Skeletal muscle cell (primary cell): ENCODE data around the gene IFT25.
"Not testable (repeated sequence)": the region's sequence is repeated elsewhere in the genome, so short reads cannot be mapped to it uniquely, and the experiment has no call there.

Source experiments
- DNase-seq: peaks from one replicate; pipeline ENCODE4 v3.0.0-alpha.2; 2010; ENCODE audit warnings: low read depth
- H3K4me3 ChIP-seq: 2 replicates; pipeline ENCODE4 v1.5.1; 2011; ENCODE audit warnings: low read depth, mild to moderate bottlenecking, control low read depth, low read length, moderate library complexity

The IFT25 gene

GRCh38 chr1:53892911-53893310, 52.6 kb downstream of the IFT25 start:
- no peak for DNase-seq
- no peak overlapping the region for H3K4me3 ChIP-seq

GRCh38 chr1:53891678-53892077, 53.8 kb downstream of the IFT25 start:
- H3K4me3 ChIP-seq: no peak overlapping the region
- DNase-seq: no peak

- H3K4me3 ChIP-seq: no peak overlapping the region
- DNase-seq: no peak
These were observed 54.5 kb downstream of the IFT25 start for GRCh38 chr1:53891018-53891417.

GRCh38 chr1:53890522-53890941, 55.0 kb downstream of the IFT25 start:
- peak overlapping the region; percentile 77 for H3K4me3 ChIP-seq
- no peak for DNase-seq

- H3K4me3 ChIP-seq: peak within 1 kb of the TSS; percentile 77
- DNase-seq: peak; percentile 76
These were observed 55.9 kb downstream of the IFT25 start, which contains the start of gene YIPF1 for GRCh38 chr1:53889304-53890298. Gene YIPF1, minus strand, starts transcription at chr1:53889797. Its CDS starts 860 bp downstream, at chr1:53888937.

- DNase-seq: no peak
- no peak overlapping the region for H3K4me3 ChIP-seq
These were observed 56.8 kb downstream of the IFT25 start for GRCh38 chr1:53888681-53889080.

GRCh38 chr1:53883600-53883999, 61.9 kb downstream of the IFT25 start:
- not testable (repeated sequence) for H3K4me3 ChIP-seq, DNase-seq

- H3K4me3 ChIP-seq, DNase-seq: not testable (repeated sequence)
These were observed 63.6 kb downstream of the IFT25 start for GRCh38 chr1:53881853-53882252.

- DNase-seq: peak; percentile 21
- H3K4me3 ChIP-seq: no peak overlapping the region
These were observed 66.9 kb downstream of the IFT25 start for GRCh38 chr1:53878492-53879105.

GRCh38 chr1:53875150-53875549, 70.3 kb downstream of the IFT25 start:
- not testable (repeated sequence) for DNase-seq, H3K4me3 ChIP-seq

- no peak overlapping the region for H3K4me3 ChIP-seq
- DNase-seq: no peak
These were observed 73.6 kb downstream of the IFT25 start for GRCh38 chr1:53871773-53872484.
